ENCODE measurements around the gene ADGRD1.

Gene ADGRD1

DNA sequence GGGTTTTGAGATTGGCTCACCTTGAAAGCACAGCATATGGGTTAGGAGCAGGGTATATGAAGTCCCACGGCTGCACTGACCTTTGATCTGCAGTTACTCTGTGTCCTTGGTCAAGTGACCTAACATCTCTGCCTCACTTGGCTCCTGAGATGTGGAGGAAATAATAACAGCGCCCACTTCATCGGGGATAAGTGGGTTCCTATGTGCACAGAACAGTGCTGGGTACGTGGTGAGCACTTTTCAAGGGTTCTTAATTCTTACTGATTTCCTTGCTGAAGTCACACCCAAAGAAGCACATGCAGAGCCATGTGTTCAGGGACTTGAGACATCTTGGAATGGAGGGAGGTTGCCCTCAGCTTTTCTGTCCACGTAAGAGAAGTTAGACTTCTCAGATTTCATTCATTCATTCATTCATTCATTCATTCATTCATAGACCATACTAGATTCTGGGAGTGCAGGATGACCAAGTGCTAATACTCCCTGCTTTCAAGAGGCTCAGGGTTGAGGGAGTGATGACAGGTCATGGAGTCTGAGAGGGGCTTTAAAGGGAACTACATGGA is 39.4 kb downstream of the ADGRD1 start:
- TF ChIP-seq TOX (CRISPR knock-in tag; IDR thresholded peaks at IDR 0.05; ENCODE audit: borderline replicate concordance) (no peak), PPARA (CRISPR knock-in tag; IDR thresholded peaks at IDR 0.05; ENCODE audit: borderline replicate concordance) (no peak), ZNF565 (CRISPR knock-in tag; conservative IDR thresholded peaks at IDR 0.05; ENCODE audit: low read depth) (no peak), ESRRG (CRISPR knock-in tag; IDR thresholded peaks at IDR 0.05) (no peak), SNAI2 (CRISPR knock-in tag; IDR thresholded peaks at IDR 0.05) (no peak), OSR1 (CRISPR knock-in tag; IDR thresholded peaks at IDR 0.05) (no peak), ARNTL (CRISPR knock-in tag; IDR thresholded peaks at IDR 0.05; ENCODE audit: borderline replicate concordance, low read depth) (no peak)
- TF ChIP-seq, protein P1, sequence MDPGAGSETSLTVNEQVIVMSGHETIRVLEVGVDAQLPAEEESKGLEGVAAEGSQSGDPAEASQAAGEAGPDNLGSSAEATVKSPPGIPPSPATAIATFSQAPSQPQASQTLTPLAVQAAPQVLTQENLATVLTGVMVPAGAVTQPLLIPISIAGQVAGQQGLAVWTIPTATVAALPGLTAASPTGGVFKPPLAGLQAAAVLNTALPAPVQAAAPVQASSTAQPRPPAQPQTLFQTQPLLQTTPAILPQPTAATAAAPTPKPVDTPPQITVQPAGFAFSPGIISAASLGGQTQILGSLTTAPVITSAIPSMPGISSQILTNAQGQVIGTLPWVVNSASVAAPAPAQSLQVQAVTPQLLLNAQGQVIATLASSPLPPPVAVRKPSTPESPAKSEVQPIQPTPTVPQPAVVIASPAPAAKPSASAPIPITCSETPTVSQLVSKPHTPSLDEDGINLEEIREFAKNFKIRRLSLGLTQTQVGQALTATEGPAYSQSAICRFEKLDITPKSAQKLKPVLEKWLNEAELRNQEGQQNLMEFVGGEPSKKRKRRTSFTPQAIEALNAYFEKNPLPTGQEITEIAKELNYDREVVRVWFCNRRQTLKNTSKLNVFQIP (CRISPR knock-in tag; IDR thresholded peaks at IDR 0.05; ENCODE audit: borderline replicate concordance, low read depth): no peak

DNA sequence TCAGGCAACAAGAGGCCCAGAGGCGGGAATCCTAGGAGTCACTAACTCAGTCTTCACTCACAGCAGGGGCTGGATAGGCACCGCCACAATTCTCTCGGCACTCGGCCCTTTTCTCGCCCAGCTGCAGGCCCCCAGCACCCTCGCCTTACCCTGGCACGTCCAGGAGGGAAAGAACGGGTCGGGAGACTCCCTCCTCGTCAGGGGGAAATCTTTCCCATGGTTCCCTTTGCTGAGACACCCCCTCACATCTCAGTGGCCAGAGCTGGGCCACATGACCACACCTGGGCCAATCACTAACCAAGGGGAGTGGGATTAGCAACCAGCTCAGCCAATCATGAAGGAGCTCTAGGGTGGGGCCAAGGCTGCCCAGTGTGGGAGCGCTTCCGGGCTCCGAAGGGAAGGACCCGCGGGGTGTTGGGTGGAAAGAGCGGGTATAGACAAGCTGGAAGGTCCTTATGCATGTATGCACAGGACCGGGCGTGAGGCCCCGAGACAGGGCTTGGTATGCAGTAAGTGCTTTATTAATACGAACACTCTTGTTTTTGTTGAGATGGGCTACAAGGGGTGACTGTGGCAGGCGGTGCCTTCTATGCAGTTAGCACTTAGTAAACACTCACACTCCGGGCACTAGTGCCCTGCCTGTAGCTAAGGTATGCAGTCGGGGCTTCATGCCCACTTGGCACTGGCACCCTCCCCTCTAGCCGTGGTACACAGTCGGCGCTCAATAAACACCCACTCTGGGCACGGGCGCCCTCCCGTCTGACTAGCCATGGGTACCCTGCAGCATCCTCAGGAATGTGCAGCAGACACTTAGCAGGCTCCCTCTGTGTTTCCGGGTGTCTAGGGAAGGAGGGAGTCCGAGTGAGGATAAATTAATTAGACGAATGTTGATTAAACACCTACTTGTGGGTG is 40.3 kb downstream of the ADGRD1 start:
- ATAC-seq: no peak
- TF ChIP-seq GLIS3 (CRISPR knock-in tag; IDR thresholded peaks at IDR 0.05) (no peak), ZNF8 (CRISPR knock-in tag; IDR thresholded peaks at IDR 0.05) (no peak), TCF4 (CRISPR knock-in tag; IDR thresholded peaks at IDR 0.05; ENCODE audit: borderline replicate concordance) (no peak), OSR1 (CRISPR knock-in tag; IDR thresholded peaks at IDR 0.05) (no peak), CSDC2 (CRISPR knock-in tag; IDR thresholded peaks at IDR 0.05) (no peak), ZFP30 (CRISPR knock-in tag; IDR thresholded peaks at IDR 0.05) (no peak), ESRRG (CRISPR knock-in tag; IDR thresholded peaks at IDR 0.05) (no peak), BACH2 (CRISPR knock-in tag; IDR thresholded peaks at IDR 0.05; ENCODE audit: borderline replicate concordance) (no peak), RARB (CRISPR knock-in tag; IDR thresholded peaks at IDR 0.05) (no peak), ZFP3 (CRISPR knock-in tag; IDR thresholded peaks at IDR 0.05) (no peak)
- TF ChIP-seq, protein P1 (CRISPR knock-in tag; IDR thresholded peaks at IDR 0.05; ENCODE audit: borderline replicate concordance, low read depth): no peak
- TF ChIP-seq, protein P2, sequence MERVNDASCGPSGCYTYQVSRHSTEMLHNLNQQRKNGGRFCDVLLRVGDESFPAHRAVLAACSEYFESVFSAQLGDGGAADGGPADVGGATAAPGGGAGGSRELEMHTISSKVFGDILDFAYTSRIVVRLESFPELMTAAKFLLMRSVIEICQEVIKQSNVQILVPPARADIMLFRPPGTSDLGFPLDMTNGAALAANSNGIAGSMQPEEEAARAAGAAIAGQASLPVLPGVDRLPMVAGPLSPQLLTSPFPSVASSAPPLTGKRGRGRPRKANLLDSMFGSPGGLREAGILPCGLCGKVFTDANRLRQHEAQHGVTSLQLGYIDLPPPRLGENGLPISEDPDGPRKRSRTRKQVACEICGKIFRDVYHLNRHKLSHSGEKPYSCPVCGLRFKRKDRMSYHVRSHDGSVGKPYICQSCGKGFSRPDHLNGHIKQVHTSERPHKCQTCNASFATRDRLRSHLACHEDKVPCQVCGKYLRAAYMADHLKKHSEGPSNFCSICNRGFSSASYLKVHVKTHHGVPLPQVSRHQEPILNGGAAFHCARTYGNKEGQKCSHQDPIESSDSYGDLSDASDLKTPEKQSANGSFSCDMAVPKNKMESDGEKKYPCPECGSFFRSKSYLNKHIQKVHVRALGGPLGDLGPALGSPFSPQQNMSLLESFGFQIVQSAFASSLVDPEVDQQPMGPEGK (CRISPR knock-in tag; IDR thresholded peaks at IDR 0.05; ENCODE audit: borderline replicate concordance): no peak
- TF ChIP-seq, protein P3, sequence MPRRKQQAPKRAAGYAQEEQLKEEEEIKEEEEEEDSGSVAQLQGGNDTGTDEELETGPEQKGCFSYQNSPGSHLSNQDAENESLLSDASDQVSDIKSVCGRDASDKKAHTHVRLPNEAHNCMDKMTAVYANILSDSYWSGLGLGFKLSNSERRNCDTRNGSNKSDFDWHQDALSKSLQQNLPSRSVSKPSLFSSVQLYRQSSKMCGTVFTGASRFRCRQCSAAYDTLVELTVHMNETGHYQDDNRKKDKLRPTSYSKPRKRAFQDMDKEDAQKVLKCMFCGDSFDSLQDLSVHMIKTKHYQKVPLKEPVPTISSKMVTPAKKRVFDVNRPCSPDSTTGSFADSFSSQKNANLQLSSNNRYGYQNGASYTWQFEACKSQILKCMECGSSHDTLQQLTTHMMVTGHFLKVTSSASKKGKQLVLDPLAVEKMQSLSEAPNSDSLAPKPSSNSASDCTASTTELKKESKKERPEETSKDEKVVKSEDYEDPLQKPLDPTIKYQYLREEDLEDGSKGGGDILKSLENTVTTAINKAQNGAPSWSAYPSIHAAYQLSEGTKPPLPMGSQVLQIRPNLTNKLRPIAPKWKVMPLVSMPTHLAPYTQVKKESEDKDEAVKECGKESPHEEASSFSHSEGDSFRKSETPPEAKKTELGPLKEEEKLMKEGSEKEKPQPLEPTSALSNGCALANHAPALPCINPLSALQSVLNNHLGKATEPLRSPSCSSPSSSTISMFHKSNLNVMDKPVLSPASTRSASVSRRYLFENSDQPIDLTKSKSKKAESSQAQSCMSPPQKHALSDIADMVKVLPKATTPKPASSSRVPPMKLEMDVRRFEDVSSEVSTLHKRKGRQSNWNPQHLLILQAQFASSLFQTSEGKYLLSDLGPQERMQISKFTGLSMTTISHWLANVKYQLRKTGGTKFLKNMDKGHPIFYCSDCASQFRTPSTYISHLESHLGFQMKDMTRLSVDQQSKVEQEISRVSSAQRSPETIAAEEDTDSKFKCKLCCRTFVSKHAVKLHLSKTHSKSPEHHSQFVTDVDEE (CRISPR knock-in tag; IDR thresholded peaks at IDR 0.05): no peak

More for the DNA sequence above, 39.4 kb downstream of the ADGRD1 start:
- ATAC-seq: no peak

DNA sequence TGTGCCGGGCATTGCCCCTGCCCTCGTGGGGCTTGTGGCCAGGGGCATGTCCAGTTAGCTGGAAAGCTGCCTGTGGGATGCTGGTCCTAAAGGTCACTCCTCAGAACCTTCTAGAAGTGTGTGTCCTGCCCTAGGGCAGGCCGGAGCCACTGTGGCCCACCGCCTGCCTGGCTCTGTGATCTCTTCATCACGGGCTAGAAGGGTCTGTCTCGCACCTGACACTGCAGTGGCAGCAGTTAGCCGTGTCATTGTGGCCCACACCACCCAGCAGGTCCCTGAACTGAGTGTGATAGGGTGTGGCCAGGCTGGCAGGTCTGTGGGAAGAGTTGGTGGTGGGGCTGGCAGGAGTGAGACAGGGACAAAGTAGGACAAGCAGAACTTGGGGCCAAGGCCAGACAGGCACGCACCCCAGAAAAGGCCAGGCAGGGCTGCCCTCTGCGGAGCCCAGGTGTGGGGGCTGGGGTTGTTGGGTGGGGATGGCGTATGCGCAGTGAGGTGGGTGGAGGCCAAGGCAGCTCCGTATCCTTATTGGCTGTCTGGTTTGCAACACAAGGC is 41.2 kb downstream of the ADGRD1 start:
- no peak for ATAC-seq
- TF ChIP-seq ZNF8 (CRISPR knock-in tag; IDR thresholded peaks at IDR 0.05) (no peak), ESRRG (CRISPR knock-in tag; IDR thresholded peaks at IDR 0.05) (no peak), PPARA (CRISPR knock-in tag; IDR thresholded peaks at IDR 0.05; ENCODE audit: borderline replicate concordance) (no peak), ZNF70 (CRISPR knock-in tag; IDR thresholded peaks at IDR 0.05) (no peak), ARNTL (CRISPR knock-in tag; IDR thresholded peaks at IDR 0.05; ENCODE audit: borderline replicate concordance, low read depth) (no peak)
- TF ChIP-seq, protein P4, sequence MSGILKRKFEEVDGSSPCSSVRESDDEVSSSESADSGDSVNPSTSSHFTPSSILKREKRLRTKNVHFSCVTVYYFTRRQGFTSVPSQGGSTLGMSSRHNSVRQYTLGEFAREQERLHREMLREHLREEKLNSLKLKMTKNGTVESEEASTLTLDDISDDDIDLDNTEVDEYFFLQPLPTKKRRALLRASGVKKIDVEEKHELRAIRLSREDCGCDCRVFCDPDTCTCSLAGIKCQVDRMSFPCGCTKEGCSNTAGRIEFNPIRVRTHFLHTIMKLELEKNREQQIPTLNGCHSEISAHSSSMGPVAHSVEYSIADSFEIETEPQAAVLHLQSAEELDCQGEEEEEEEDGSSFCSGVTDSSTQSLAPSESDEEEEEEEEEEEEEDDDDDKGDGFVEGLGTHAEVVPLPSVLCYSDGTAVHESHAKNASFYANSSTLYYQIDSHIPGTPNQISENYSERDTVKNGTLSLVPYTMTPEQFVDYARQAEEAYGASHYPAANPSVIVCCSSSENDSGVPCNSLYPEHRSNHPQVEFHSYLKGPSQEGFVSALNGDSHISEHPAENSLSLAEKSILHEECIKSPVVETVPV (CRISPR knock-in tag; IDR thresholded peaks at IDR 0.05): no peak
- TF ChIP-seq, protein P1 (CRISPR knock-in tag; IDR thresholded peaks at IDR 0.05; ENCODE audit: borderline replicate concordance, low read depth): no peak
- TF ChIP-seq, protein P2 (CRISPR knock-in tag; IDR thresholded peaks at IDR 0.05; ENCODE audit: borderline replicate concordance): no peak
